Calu3 (cell line): Measurements from ENCODE around the gene OR4E1. TPM values are rescaled to one million over a fixed set of nuclear protein-coding genes. Genes with fewer than 3 reads are reported as not detected.

Experiments
- BruUV-seq: library from RNA; stranded (reverse); fragments of 400-500 nt; replicated peaks from 2 replicates; lab custom pipeline; 2021; lab: Mats Ljungman, UMichigan
- CTCF ChIA-PET: fragments of 300-600 bp; sonication (Branson Sonifier 250); formaldehyde crosslinking; loops from one replicate; lab custom pipeline; 2022; ENCODE audit warnings: antibody characterized with exemption; lab: Charles Lee
- DNase-seq: peaks from one replicate; pipeline ENCODE4 v3.0.0; 2022
- H3K27ac Mint-ChIP-seq: one replicate; pipeline ENCODE4 v1.8.0; 2022; ENCODE audit warnings: mixed read lengths; ENCODE audit not compliant: unreplicated experiment
- H3K27me3 Mint-ChIP-seq: one replicate; pipeline ENCODE4 v1.8.0; 2022; ENCODE audit warnings: mixed read lengths; ENCODE audit not compliant: unreplicated experiment
- H3K36me3 Mint-ChIP-seq: one replicate; pipeline ENCODE4 v1.8.0; 2022; ENCODE audit warnings: mild to moderate bottlenecking, moderate library complexity, mixed read lengths; ENCODE audit not compliant: insufficient read depth, unreplicated experiment
- H3K4me1 Mint-ChIP-seq: one replicate; pipeline ENCODE4 v1.8.0; 2022; ENCODE audit warnings: mild to moderate bottlenecking, low read depth, mixed read lengths; ENCODE audit not compliant: unreplicated experiment
- H3K4me3 Mint-ChIP-seq: one replicate; pipeline ENCODE4 v1.8.0; 2022; ENCODE audit warnings: mild to moderate bottlenecking, low read depth, moderate library complexity, mixed read lengths; ENCODE audit not compliant: unreplicated experiment
- H3K9me3 Mint-ChIP-seq: one replicate; pipeline ENCODE4 v1.8.0; 2022; ENCODE audit warnings: low read depth, mixed read lengths; ENCODE audit not compliant: unreplicated experiment
- intact Hi-C: fragments of 100-400 bp; cut with micrococcal nuclease; formaldehyde crosslinking; loops from one replicate; pipeline ENCODE4 v1.10.0; 2022; ENCODE audit not compliant: unreplicated experiment
- total RNA-seq: library from RNA; stranded (reverse); gene quantifications from 2 replicates; pipeline ENCODE4 v1.2.3, GENCODE V29; 2022
- TF ChIP-seq, protein P1 (sequence below): fragments of 200-600 bp; IDR thresholded peaks from one replicate; pipeline ENCODE4 v1.8.0; 2022; ENCODE audit warnings: antibody characterized with exemption; ENCODE audit not compliant: unreplicated experiment

The OR4E1 gene
- total RNA-seq, 1 experiment from 2014 or later, result not detected

DNA sequence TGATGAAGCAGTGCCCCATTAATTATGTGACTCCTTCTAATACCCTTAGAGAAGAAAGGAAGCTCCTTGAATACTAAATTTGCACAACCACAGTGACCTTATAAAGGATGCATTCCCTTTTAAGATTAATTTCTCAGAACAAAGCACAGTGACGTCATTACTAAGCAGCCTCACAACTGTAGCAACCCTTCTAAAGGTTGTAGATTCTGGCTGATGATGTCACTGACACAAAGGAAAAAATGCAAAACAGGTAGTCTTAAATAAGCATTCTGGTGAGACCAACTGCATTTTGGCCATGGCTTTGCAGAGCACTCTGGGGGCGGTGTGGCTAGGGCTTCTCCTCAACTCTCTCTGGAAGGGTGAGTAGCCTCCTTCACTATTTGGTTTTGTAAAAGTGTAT is 38.4 kb upstream of the OR4E1 start:
- intact Hi-C loops, result no loop called here
- H3K27ac Mint-ChIP-seq, result no peak overlapping the region

DNA sequence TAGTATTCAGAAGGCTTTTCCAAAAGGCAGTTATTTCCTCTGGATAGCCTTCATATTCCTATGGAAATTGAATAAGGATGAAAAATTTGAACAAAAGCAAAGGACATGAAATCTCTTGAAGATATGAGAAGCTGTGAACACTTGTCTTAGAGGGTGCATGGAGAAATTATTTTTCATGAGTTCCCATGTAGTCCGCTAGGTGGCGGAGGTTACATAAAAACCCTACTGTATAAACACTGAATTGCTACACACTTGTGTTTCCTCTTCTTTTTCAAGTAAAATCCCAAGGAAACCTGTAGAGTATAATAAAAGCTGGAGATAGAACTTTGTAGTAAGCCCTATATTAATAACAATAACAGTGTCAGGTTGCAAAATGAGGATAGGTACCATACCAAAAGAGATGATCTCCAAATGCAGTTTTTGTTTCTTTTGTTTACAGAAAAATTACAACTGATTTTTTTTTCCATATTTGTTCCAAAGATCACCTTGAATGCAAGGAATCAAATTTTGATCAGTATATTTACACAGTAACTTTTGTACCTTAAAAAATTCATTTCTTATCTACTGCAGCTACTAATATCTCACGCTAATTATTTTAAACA is 37.8 kb upstream of the OR4E1 start:
- DNase-seq, result peak; percentile 17
- Mint-ChIP-seq H3K27me3 (peaks cover 56% of the 10 kb centered on the region), H3K9me3 (peaks cover 2% of the 10 kb centered on the region), H3K36me3 (no peaks in the 10 kb centered on the region), H3K27ac (no peak overlapping the region), H3K4me1 (no peaks in the 10 kb centered on the region), H3K4me3 (no peak overlapping the region)
- CTCF ChIA-PET, result interaction anchor here (1.0 kb wide), 1 partner anchor 57 kb away, joined by 3 read pairs; no protein-coding TSS in a partner anchor
- TF ChIP-seq, protein P1, sequence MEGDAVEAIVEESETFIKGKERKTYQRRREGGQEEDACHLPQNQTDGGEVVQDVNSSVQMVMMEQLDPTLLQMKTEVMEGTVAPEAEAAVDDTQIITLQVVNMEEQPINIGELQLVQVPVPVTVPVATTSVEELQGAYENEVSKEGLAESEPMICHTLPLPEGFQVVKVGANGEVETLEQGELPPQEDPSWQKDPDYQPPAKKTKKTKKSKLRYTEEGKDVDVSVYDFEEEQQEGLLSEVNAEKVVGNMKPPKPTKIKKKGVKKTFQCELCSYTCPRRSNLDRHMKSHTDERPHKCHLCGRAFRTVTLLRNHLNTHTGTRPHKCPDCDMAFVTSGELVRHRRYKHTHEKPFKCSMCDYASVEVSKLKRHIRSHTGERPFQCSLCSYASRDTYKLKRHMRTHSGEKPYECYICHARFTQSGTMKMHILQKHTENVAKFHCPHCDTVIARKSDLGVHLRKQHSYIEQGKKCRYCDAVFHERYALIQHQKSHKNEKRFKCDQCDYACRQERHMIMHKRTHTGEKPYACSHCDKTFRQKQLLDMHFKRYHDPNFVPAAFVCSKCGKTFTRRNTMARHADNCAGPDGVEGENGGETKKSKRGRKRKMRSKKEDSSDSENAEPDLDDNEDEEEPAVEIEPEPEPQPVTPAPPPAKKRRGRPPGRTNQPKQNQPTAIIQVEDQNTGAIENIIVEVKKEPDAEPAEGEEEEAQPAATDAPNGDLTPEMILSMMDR, result peak; percentile 56
- intact Hi-C loops, result no loop called here
- no TSS peak for BruUV-seq

More for the DNA sequence above, 38.4 kb upstream of the OR4E1 start:
- Mint-ChIP-seq H3K9me3 (no peaks in the 10 kb centered on the region), H3K27me3 (peaks cover 61% of the 10 kb centered on the region), H3K36me3 (no peaks in the 10 kb centered on the region), H3K4me1 (no peaks in the 10 kb centered on the region), H3K4me3 (no peak overlapping the region)
- no peak for DNase-seq
- CTCF ChIA-PET, result interaction anchor here (1.0 kb wide), 1 partner anchor 56 kb away, joined by 3 read pairs; no protein-coding TSS in a partner anchor
- TF ChIP-seq, protein P1, result no peak
- no TSS peak for BruUV-seq

DNA sequence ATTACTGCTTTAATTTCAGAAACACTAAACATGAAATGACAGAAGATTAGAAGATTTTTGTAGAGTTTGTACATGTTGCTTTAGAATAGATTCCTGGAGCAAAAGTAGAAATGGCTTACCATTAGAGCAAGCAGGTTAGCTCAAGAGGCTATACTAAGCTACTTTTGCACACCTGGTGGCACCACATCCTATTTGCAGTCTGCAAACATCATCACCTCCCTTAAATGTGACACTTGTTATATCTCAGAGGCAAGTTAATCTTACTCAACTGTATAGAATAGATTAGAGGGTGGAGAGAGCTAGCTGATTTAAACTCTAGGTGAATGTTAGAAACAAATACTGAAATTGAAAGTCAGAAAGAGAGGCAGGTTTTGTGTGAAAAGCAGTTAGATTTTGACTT is 30.7 kb upstream of the OR4E1 start:
- Mint-ChIP-seq H3K4me1 (no peaks in the 10 kb centered on the region), H3K27ac (no peak overlapping the region), H3K4me3 (no peak overlapping the region), H3K9me3 (peaks cover 2% of the 10 kb centered on the region), H3K36me3 (no peaks in the 10 kb centered on the region), H3K27me3 (peaks cover 35% of the 10 kb centered on the region)
- TF ChIP-seq, protein P1, result no peak
- intact Hi-C loops, result no loop called here
- no peak for DNase-seq
- BruUV-seq, result no TSS peak
- CTCF ChIA-PET, result no interaction called here

DNA sequence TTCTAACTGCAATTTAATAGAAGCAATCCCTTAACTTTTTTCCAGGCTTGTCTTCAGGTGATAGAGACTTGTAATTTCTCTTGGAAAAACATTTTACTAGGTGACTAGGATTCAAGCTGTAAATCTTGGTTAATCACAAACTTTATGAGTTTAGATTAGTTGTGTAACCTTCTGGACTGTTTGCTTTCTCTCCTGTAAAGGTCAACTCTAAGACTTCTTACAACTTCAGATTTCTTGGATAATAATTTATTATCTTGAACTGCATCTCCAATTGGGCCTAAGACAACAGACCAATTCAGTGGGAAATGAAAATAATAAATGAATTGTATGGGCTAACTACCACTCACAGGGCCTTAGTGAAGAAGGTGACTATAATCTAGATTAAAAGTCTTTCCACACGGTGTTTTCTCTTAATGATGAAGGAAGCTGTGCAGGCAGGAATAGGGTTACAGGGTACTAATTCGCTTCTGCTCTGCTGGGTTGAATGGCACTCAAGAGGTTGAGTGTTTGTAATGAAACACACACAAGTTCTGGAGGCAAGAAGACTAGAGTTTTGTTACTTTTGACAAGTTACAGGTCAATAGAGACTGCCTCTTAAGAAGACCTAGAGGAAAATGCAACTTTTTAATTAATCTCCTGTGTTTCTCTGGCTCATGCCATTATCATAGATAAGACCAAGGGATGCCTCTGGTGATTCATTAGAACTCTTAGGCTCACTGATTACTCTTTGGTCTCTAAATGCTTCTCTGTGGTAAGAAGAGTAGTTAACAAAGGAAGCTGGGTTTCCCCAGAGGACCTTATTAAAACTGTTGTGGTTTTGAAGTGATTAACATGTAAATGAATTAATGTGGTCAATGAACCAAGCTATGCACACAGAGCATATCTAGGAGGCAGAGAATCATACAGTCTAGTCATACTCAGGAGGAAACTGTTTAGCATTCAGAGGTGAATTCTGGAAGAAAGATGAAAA is 30.0 kb upstream of the OR4E1 start:
- H3K36me3 Mint-ChIP-seq, result no peaks in the 10 kb centered on the region
- no TSS peak for BruUV-seq
- peaks cover 2% of the 10 kb centered on the region for H3K9me3 Mint-ChIP-seq
- H3K27ac Mint-ChIP-seq, result no peak overlapping the region
- TF ChIP-seq, protein P1, result no peak
- no peaks in the 10 kb centered on the region for H3K4me1 Mint-ChIP-seq
- intact Hi-C loops, result no loop called here
- CTCF ChIA-PET, result no interaction called here
- DNase-seq, result no peak
- no peak overlapping the region for H3K4me3 Mint-ChIP-seq
- peaks cover 31% of the 10 kb centered on the region for H3K27me3 Mint-ChIP-seq
